ENCODE data around the gene OVCH2. TPM values are rescaled to one million over a fixed set of nuclear protein-coding genes. Genes with fewer than 3 reads are reported as not detected.

The OVCH2 gene
- total and polyA plus RNA-seq, 10 of the 15 experiments (the other 5 are each of a cell fraction or from before 2014, with no cell fraction given), result not detected

GRCh38 chr11:7675631-7676030 lies 30.6 kb downstream of the OVCH2 start:
- intact Hi-C loops (cut with micrococcal nuclease; ENCODE audit: unreplicated experiment) (no loop called here), in situ Hi-C loops (cut with MboI) (no loop called here)
- Histone ChIP-seq H3K4me2 (ENCODE audit: control insufficient read depth, insufficient read depth) (no peak overlapping the region), H3K27ac (ENCODE audit: control insufficient read depth, insufficient read depth) (no peak overlapping the region), H4K20me1 (ENCODE audit: control insufficient read depth, insufficient read depth) (no peaks in the 10 kb centered on the region), H3K4me3 (no peak overlapping the region), H2AFZ (ENCODE audit: control insufficient read depth, low read depth, low read length) (no peak overlapping the region), H3K4me1 (ENCODE audit: control insufficient read depth, insufficient read depth, low read length) (peaks cover 30% of the 10 kb centered on the region), H3K36me3 (ENCODE audit: control insufficient read depth in 2 of 2, insufficient read depth in 2 of 2, low read length in 1 of 2) (no peaks in the 10 kb centered on the region), H3K79me2 (ENCODE audit: control insufficient read depth, insufficient read depth, low read length) (peaks cover 2% of the 10 kb centered on the region), H3K9ac (ENCODE audit: control insufficient read depth, insufficient read depth, low read length) (no peak overlapping the region), H3K27me3 (replicated peaks in 1 of 2; ENCODE audit: control insufficient read depth in 2 of 2, insufficient read depth in 2 of 2, low read length in 1 of 2) (no peaks in the 10 kb centered on the region), H3K9me3 (replicated peaks; ENCODE audit: control insufficient read depth, insufficient read depth, low read length) (peaks cover 10% of the 10 kb centered on the region)
- ATAC-seq (no peak), DNase-seq (ENCODE audit: low read depth, low spot score) (no peak), FAIRE-seq (no peak)
- no TSS peak for BruUV-seq (replicated peaks)
- TF ChIP-seq RBBP5 (conservative IDR thresholded peaks at IDR 0.05) (no peak), PBX3 (IDR thresholded peaks at IDR 0.05; ENCODE audit: insufficient replicate concordance, low read depth, low read length) (no peak), GATAD2B (conservative IDR thresholded peaks at IDR 0.05; ENCODE audit: low read depth) (no peak), STAT1 (conservative IDR thresholded peaks at IDR 0.05) (no peak), POLR2A (IDR thresholded peaks at IDR 0.05; ENCODE audit: low read depth, low read length) (no peak), NFYB (IDR thresholded peaks at IDR 0.05; ENCODE audit: insufficient read depth, low read depth, low read length) (no peak), CHD4 (IDR thresholded peaks at IDR 0.05) (no peak), SMARCA5 (IDR thresholded peaks at IDR 0.05) (no peak), KLF5 (IDR thresholded peaks at IDR 0.05; ENCODE audit: partially characterized antibody) (no peak), MYB (IDR thresholded peaks at IDR 0.05; ENCODE audit: borderline replicate concordance, low read depth, low read length) (no peak)
- TF ChIP-seq, protein P1, sequence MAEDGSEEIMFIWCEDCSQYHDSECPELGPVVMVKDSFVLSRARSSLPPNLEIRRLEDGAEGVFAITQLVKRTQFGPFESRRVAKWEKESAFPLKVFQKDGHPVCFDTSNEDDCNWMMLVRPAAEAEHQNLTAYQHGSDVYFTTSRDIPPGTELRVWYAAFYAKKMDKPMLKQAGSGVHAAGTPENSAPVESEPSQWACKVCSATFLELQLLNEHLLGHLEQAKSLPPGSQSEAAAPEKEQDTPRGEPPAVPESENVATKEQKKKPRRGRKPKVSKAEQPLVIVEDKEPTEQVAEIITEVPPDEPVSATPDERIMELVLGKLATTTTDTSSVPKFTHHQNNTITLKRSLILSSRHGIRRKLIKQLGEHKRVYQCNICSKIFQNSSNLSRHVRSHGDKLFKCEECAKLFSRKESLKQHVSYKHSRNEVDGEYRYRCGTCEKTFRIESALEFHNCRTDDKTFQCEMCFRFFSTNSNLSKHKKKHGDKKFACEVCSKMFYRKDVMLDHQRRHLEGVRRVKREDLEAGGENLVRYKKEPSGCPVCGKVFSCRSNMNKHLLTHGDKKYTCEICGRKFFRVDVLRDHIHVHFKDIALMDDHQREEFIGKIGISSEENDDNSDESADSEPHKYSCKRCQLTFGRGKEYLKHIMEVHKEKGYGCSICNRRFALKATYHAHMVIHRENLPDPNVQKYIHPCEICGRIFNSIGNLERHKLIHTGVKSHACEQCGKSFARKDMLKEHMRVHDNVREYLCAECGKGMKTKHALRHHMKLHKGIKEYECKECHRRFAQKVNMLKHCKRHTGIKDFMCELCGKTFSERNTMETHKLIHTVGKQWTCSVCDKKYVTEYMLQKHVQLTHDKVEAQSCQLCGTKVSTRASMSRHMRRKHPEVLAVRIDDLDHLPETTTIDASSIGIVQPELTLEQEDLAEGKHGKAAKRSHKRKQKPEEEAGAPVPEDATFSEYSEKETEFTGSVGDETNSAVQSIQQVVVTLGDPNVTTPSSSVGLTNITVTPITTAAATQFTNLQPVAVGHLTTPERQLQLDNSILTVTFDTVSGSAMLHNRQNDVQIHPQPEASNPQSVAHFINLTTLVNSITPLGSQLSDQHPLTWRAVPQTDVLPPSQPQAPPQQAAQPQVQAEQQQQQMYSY (CRISPR knock-in tag; IDR thresholded peaks at IDR 0.05), result no peak
- ChIA-PET SMC1A (ENCODE audit: uncharacterized antibody, unreplicated experiment) (interaction anchor here (1.0 to 2.5 kb wide), 4 partner anchors 12 to 577 kb away, joined by 3 to 9 read pairs (median 4); no protein-coding TSS in a partner anchor), RAD21 (ENCODE audit: unreplicated experiment) (no interaction called here), CTCF (interaction anchor here (1.0 to 1.1 kb wide), 3 partner anchors 9 to 578 kb away, joined by 3 to 5 read pairs (median 5); no protein-coding TSS in a partner anchor), POLR2A (interaction anchor here (2.1 kb wide), 1 partner anchor 9 kb away, joined by 6 read pairs; no protein-coding TSS in a partner anchor)
- WGBS (ENCODE audit: insufficient coverage, insufficient replicate concordance, low lambda C conversion rate, missing lambda C conversion rate), result 97% methylated on average over 3 of the region's 3 CpGs
